OCI-LY3 (cell line): ENCODE measurements around the gene COQ8A.
"Not testable (repeated sequence)": the region's sequence is repeated elsewhere in the genome, so short reads cannot be mapped to it uniquely, and the experiment has no call there.

Experiments used
- H2AFZ ChIP-seq: fragments of 200-600, 300-600 bp; shearing (Covaris generic); 2 replicates; pipeline ENCODE4 v1.6.0; 2014; ENCODE audit warnings: antibody characterized with exemption, low read depth, low read length
- H3K27ac ChIP-seq: fragments of 200-600, 300-600 bp; sonication (generic); 2 replicates; pipeline ENCODE4 v1.5.1; 2014; ENCODE audit warnings: mild to moderate bottlenecking, low read length, moderate library complexity, mixed read lengths
- H3K27me3 ChIP-seq: fragments of 200-600, 300-600 bp; sonication (generic); 2 replicates; pipeline ENCODE4 v1.6.1; 2014; ENCODE audit warnings: low read depth, low read length, mixed read lengths
- H3K36me3 ChIP-seq: fragments of 200-600, 300-600 bp; sonication (generic); replicated peaks from 2 replicates; pipeline ENCODE3; 2014; ENCODE audit warnings: low read depth, low read length, mixed read lengths
- H3K4me1 ChIP-seq: fragments of 300-600, 200-600 bp; sonication (generic); 2 replicates; pipeline ENCODE4 v1.6.1; 2014; ENCODE audit warnings: low read length, mixed read lengths
- H3K4me2 ChIP-seq: fragments of 200-600, 300-600 bp; sonication (generic); 2 replicates; pipeline ENCODE4 v1.6.1; 2014; ENCODE audit warnings: low read length, mixed read lengths
- H3K4me3 ChIP-seq: fragments of 300-600, 200-600 bp; sonication (generic); 2 replicates; pipeline ENCODE4 v1.5.1; 2014; ENCODE audit warnings: antibody characterized with exemption, mild to moderate bottlenecking, low read length, moderate library complexity
- H3K79me2 ChIP-seq: fragments of 300-600, 200-600 bp; shearing (Covaris generic); 2 replicates; pipeline ENCODE4 v1.6.1; 2014; ENCODE audit warnings: mild to moderate bottlenecking, low read length, mixed read lengths
- H3K9ac ChIP-seq: fragments of 300-600, 200-600 bp; shearing (Covaris generic); 2 replicates; pipeline ENCODE4 v1.6.0; 2014; ENCODE audit warnings: mild to moderate bottlenecking, low read length, moderate library complexity
- H3K9me3 ChIP-seq: fragments of 200-600, 300-600 bp; shearing (Covaris generic); 2 replicates; pipeline ENCODE4 v1.6.1; 2014; ENCODE audit warnings: low read length, mixed read lengths; ENCODE audit not compliant: insufficient read depth
- H4K20me1 ChIP-seq: fragments of 200-600, 300-600 bp; sonication (generic); 2 replicates; pipeline ENCODE4 v1.6.1; 2016; ENCODE audit warnings: low read length, mixed read lengths; ENCODE audit not compliant: insufficient read depth
- EZH2phosphoT487 ChIP-seq: fragments of 200-600 bp; shearing (Covaris generic); IDR thresholded peaks from 2 replicates; pipeline ENCODE4 v1.6.1; 2018; ENCODE audit warnings: antibody characterized with exemption, mixed run types, low read depth
- TF ChIP-seq, protein P1 (sequence below): fragments of 200-600, 300-600 bp; sonication (generic); IDR thresholded peaks from 2 replicates; pipeline ENCODE4 v1.5.1; 2014; ENCODE audit warnings: antibody characterized with exemption, low read length, low read depth

The COQ8A gene

DNA sequence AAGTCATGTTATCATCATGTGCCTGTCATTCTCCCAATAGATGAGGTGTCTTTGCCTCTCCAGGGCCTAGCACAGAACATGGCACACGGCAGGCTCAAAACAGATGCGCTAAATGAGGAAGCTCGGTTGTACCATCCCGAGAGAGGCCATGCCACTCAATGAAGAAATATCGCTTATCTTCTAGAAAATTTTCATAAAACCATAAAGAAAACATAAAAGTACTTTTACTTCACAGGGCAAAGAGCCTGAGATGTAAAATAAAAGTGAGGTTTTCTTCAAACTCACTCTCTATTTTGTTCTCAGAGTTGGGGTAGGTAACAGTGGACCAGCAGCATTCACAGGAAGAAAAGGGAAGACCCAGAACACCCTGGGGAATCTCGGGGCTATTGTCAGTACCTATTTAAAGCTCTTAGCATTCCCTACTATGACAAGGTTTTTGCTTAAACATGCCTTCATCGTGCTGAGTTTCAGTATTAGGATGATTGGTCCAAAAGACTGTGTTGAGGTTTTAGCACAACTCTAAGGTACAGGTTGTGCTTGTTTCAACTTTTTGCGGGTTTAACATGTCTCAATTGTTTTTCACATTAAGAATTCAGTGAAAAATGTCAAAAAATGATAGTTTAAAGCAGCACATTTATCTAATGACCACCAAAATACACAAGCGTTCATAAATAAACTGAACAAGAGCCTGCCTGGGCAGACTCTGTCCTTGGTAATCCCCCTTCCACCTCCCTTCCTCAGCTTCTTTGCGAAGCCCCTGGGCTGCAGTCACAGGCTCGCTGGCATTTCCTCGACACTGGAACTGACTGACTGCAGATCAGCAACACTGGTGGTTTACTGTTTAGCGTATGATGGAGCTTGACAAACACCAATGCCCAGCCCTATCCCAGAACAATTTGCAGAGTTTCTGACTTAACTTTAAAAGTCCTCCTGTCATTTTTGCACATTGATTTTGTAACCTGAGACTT lies 55.6 kb downstream of the COQ8A start:
- peak overlapping the region; percentile 38 for H3K4me3 ChIP-seq
- H3K9ac ChIP-seq: no peak overlapping the region

DNA sequence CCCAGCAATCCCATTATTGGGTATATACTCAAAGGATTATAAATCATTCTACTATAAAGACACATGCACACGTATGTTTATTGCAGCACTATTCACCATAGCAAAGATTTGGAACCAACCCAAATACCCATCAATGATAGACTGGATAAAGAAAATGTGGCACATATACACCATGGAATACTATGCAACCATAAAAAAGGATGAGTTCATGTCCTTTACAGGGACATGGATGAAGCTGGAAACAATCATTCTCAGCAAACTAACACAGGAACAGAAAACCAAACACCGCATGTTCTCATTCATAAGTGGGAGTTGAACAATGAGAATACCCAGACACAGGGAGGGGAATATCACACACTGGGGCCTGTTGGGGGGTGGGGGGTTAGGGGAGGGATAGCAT lies 59.5 kb downstream of the COQ8A start:
- H3K79me2 ChIP-seq, H2AFZ ChIP-seq, H3K4me3 ChIP-seq, H4K20me1 ChIP-seq, H3K27ac ChIP-seq, H3K36me3 ChIP-seq, H3K9me3 ChIP-seq, H3K9ac ChIP-seq, H3K27me3 ChIP-seq, H3K4me2 ChIP-seq: not testable (repeated sequence)
- peaks cover 15% of the 10 kb centered on the region for H3K4me1 ChIP-seq

More for the DNA sequence above, 55.6 kb downstream of the COQ8A start:
- no peaks in the 10 kb centered on the region for H3K27me3 ChIP-seq
- H3K79me2 ChIP-seq: no peaks in the 10 kb centered on the region
- peaks cover 16% of the 10 kb centered on the region for H3K4me1 ChIP-seq
- TF ChIP-seq, protein P1, sequence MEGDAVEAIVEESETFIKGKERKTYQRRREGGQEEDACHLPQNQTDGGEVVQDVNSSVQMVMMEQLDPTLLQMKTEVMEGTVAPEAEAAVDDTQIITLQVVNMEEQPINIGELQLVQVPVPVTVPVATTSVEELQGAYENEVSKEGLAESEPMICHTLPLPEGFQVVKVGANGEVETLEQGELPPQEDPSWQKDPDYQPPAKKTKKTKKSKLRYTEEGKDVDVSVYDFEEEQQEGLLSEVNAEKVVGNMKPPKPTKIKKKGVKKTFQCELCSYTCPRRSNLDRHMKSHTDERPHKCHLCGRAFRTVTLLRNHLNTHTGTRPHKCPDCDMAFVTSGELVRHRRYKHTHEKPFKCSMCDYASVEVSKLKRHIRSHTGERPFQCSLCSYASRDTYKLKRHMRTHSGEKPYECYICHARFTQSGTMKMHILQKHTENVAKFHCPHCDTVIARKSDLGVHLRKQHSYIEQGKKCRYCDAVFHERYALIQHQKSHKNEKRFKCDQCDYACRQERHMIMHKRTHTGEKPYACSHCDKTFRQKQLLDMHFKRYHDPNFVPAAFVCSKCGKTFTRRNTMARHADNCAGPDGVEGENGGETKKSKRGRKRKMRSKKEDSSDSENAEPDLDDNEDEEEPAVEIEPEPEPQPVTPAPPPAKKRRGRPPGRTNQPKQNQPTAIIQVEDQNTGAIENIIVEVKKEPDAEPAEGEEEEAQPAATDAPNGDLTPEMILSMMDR: no peak
- no peak for TF ChIP-seq EZH2phosphoT487
- peak overlapping the region; percentile 67 for H3K4me2 ChIP-seq
- no peak overlapping the region for H2AFZ ChIP-seq
- H3K9me3 ChIP-seq: no peaks in the 10 kb centered on the region
- no peaks in the 10 kb centered on the region for H4K20me1 ChIP-seq
- no peaks in the 10 kb centered on the region for H3K36me3 ChIP-seq
- H3K27ac ChIP-seq: peak overlapping the region; percentile 32

DNA sequence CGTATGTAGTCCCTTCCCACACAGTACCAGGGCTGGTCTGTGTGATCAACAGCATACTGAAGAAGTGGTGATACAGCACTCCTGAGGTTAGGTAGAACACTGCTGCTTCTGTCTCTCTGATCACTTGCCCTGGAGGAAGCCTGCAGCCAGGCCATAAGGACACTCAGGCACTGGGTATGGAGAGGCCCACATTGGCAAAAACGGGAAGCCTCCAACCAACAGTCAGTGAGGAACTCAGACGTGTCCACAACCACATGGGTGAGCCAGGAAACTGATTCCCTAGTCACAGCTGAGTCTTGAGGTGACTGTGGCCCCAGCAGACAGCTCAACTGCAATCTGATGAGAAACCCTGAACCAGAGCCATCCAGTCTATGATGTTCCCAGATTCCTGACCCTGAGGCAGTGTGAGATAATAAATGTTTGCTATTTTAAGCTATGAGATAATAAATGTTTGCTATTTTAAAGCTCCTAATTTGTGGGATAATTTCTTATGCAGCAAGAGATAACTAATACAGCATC lies 62.5 kb downstream of the COQ8A start:
- H3K4me2 ChIP-seq: no peak overlapping the region
- H3K9me3 ChIP-seq: no peaks in the 10 kb centered on the region
- no peaks in the 10 kb centered on the region for H3K4me1 ChIP-seq
- no peak overlapping the region for H3K9ac ChIP-seq
- no peaks in the 10 kb centered on the region for H3K79me2 ChIP-seq
- H4K20me1 ChIP-seq: no peaks in the 10 kb centered on the region
- H3K27me3 ChIP-seq: no peaks in the 10 kb centered on the region
- no peak overlapping the region for H3K27ac ChIP-seq
- TF ChIP-seq, protein P1: no peak
- no peaks in the 10 kb centered on the region for H3K36me3 ChIP-seq
- no peak overlapping the region for H3K4me3 ChIP-seq
- no peak overlapping the region for H2AFZ ChIP-seq

DNA sequence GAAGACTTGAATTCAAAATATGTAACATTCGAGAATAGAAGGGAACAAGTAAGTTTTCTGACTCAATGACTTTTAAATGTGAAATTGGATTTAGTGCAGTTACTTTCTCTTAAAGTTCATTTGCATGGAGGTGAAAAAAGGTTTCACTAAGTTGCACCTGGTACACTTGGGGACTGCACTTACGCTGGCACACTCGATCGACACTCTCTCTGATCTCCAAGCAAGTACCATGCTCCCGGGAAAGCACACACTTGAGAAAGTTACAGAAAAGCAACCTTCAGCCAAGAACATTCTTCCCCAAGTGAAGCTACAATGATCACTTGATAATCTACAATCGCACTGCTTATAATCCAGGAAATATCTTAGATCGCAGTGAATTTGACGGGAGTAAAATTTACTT lies 63.1 kb downstream of the COQ8A start:
- Histone ChIP-seq H3K27ac (no peak overlapping the region), H3K9me3 (no peaks in the 10 kb centered on the region), H2AFZ (no peak overlapping the region), H3K4me1 (no peaks in the 10 kb centered on the region), H3K4me2 (no peak overlapping the region), H3K9ac (no peak overlapping the region), H4K20me1 (no peaks in the 10 kb centered on the region), H3K4me3 (no peak overlapping the region), H3K79me2 (no peaks in the 10 kb centered on the region), H3K36me3 (no peaks in the 10 kb centered on the region), H3K27me3 (no peaks in the 10 kb centered on the region)
- TF ChIP-seq EZH2phosphoT487: no peak
- TF ChIP-seq, protein P1: no peak
